ENCODE results near the gene SIK3. TPM values are rescaled to one million over a fixed set of nuclear protein-coding genes. Genes with fewer than 3 reads are reported as not detected.
A peak's percentile ranks its signal among the peaks of the same experiment; 100 is the strongest.

SIK3 gene
- total RNA-seq, 1 experiment from 2014 or later: 31.4 TPM

DNA sequence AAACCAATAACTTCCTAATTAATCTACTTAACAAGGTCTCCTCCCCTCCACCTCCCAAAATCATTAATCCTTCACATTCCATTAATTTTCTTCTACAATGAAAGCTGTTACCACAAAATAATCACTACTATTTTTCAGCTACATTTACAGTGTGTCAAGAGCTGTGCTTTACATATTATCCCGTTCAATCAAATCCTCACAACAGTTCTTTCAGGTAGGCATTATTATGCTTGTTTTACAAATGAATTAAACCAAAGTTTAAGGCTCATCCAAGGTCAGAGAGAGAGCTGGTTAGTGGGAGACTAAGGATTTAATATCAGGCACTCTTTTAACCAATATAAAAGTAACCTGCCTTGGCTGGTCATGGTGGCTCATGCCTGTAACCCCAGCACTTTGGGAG is 107.4 kb downstream of the SIK3 start:
- H3K27ac Mint-ChIP-seq: peak overlapping the region in 2 of 3 experiments; percentile 2 to 39; a peak in 3 of 7 replicates

More for the DNA sequence above, 107.4 kb downstream of the SIK3 start:
- TF ChIP-seq, protein P1, sequence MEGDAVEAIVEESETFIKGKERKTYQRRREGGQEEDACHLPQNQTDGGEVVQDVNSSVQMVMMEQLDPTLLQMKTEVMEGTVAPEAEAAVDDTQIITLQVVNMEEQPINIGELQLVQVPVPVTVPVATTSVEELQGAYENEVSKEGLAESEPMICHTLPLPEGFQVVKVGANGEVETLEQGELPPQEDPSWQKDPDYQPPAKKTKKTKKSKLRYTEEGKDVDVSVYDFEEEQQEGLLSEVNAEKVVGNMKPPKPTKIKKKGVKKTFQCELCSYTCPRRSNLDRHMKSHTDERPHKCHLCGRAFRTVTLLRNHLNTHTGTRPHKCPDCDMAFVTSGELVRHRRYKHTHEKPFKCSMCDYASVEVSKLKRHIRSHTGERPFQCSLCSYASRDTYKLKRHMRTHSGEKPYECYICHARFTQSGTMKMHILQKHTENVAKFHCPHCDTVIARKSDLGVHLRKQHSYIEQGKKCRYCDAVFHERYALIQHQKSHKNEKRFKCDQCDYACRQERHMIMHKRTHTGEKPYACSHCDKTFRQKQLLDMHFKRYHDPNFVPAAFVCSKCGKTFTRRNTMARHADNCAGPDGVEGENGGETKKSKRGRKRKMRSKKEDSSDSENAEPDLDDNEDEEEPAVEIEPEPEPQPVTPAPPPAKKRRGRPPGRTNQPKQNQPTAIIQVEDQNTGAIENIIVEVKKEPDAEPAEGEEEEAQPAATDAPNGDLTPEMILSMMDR (conservative IDR thresholded peaks at IDR 0.05): no peak
- Mint-ChIP-seq H3K9me3 (no peaks in the 10 kb centered on the region), H3K27me3 (ENCODE audit: low read depth) (no peaks in the 10 kb centered on the region), H3K4me3 (no peak overlapping the region), H3K4me1 (peaks cover 55 to 60% of the 10 kb centered on the region in 2 experiments), H3K36me3 (ENCODE audit: insufficient read depth in 1 of 3, low read depth in 3 of 3) (no peaks in the 10 kb centered on the region)
- Histone ChIP-seq H4K8ac (replicated peaks; ENCODE audit: insufficient read length, low read depth, low read length) (no peak overlapping the region), H3K9me3 (ENCODE audit: control insufficient read depth, low read depth, low read length) (no peaks in the 10 kb centered on the region), H4K20me1 (ENCODE audit: control insufficient read depth, insufficient read depth, insufficient read length) (no peaks in the 10 kb centered on the region), H3K27me3 (ENCODE audit: insufficient read depth, low read length) (no peaks in the 10 kb centered on the region), H3K27ac (ENCODE audit: insufficient read length, low read depth, low read length) (no peak overlapping the region), H3K4me1 (ENCODE audit: insufficient read depth, low read length) (peaks cover 6% of the 10 kb centered on the region; the same call in 1 of the 2 replicates), H3K79me2 (ENCODE audit: insufficient read depth, low read length) (peaks cover 4% of the 10 kb centered on the region; the same call in 1 of the 2 replicates), H3K56ac (ENCODE audit: insufficient read length, low read depth, low read length) (no peak overlapping the region), H2BK12ac (ENCODE audit: insufficient read length, low read depth, low read length) (no peak overlapping the region), H3K9ac (ENCODE audit: extremely low read depth, insufficient read length, low read length) (no peak overlapping the region), H2AFZ (ENCODE audit: low read length) (no peak overlapping the region), H4K5ac (ENCODE audit: insufficient read length, low read depth, low read length) (no peak overlapping the region), H3K14ac (ENCODE audit: insufficient read depth, low read length) (no peak overlapping the region), H3K4me2 (ENCODE audit: insufficient read depth, insufficient read length, low read length) (no peak overlapping the region), H3T11ph (ENCODE audit: low read length) (no peak overlapping the region), H3K23me2 (ENCODE audit: insufficient read length, low read depth, low read length, poor library complexity, severe bottlenecking) (no peaks in the 10 kb centered on the region), H3K18ac (ENCODE audit: insufficient read length, low read depth, low read length) (no peak overlapping the region), H4K91ac (ENCODE audit: insufficient read length, low read depth, low read length) (no peak overlapping the region), H2BK20ac (ENCODE audit: low read depth, low read length, poor library complexity, severe bottlenecking) (no peak overlapping the region), H2BK5ac (ENCODE audit: insufficient read length, low read length) (no peak overlapping the region), H3K4ac (ENCODE audit: low read depth, low read length) (no peak overlapping the region), H3K79me1 (ENCODE audit: insufficient read depth, low read depth, low read length, poor library complexity, severe bottlenecking) (no peaks in the 10 kb centered on the region), H2BK15ac (ENCODE audit: low read depth, low read length) (no peak overlapping the region), H2AK5ac (ENCODE audit: insufficient read length, low read length) (no peak overlapping the region), H3K23ac (ENCODE audit: insufficient read length, low read depth, low read length) (no peak overlapping the region), H2BK120ac (ENCODE audit: low read depth, low read length, poor library complexity, severe bottlenecking) (no peak overlapping the region)
- no peak for DNase-seq
- no CpG with 5 or more reads among the region's 1 CpG for WGBS (ENCODE audit: extremely low coverage, insufficient read length, low lambda C conversion rate)
